ENCODE data around the gene CSNK2A3.
"Not testable (repeated sequence)": the region's sequence is repeated elsewhere in the genome, so short reads cannot be mapped to it uniquely, and the experiment has no call there.

The CSNK2A3 gene

GRCh38 chr11:11352878-11353277 lies at the start of gene CSNK2A3:
Gene CSNK2A3, minus strand, starts transcription at chr11:11353250. Its CDS starts 131 bp downstream, at chr11:11353119.
- DNase-seq, result not testable (repeated sequence)

GRCh38 chr11:11401960-11402535 lies 49.0 kb upstream of the CSNK2A3 start:
- DNase-seq, result no peak

GRCh38 chr11:11400635-11401232 lies 47.7 kb upstream of the CSNK2A3 start:
- DNase-seq, result no peak

GRCh38 chr11:11400121-11400520 lies 47.1 kb upstream of the CSNK2A3 start:
- DNase-seq, result no peak

- no peak for DNase-seq
Observed at GRCh38 chr11:11397781-11398180, 44.7 kb upstream of the CSNK2A3 start.

- DNase-seq, result no peak
Observed at GRCh38 chr11:11397036-11397415, 44.0 kb upstream of the CSNK2A3 start.

GRCh38 chr11:11396301-11397035 lies 43.4 kb upstream of the CSNK2A3 start:
- no peak for DNase-seq

GRCh38 chr11:11395126-11395525 lies 42.1 kb upstream of the CSNK2A3 start:
- DNase-seq, result no peak

- no peak for DNase-seq
Observed at GRCh38 chr11:11394241-11394640, 41.2 kb upstream of the CSNK2A3 start.

GRCh38 chr11:11391796-11392463 lies 38.9 kb upstream of the CSNK2A3 start:
- DNase-seq, result no peak

- no peak for DNase-seq
Observed at GRCh38 chr11:11391169-11391568, 38.1 kb upstream of the CSNK2A3 start.

- no peak for DNase-seq
Observed at GRCh38 chr11:11390068-11390771, 37.2 kb upstream of the CSNK2A3 start.

- DNase-seq, result no peak
Observed at GRCh38 chr11:11389238-11389637, 36.2 kb upstream of the CSNK2A3 start.

- DNase-seq, result no peak
Observed at GRCh38 chr11:11387622-11388305, 34.7 kb upstream of the CSNK2A3 start.

- DNase-seq, result no peak
Observed at GRCh38 chr11:11387207-11387606, 34.2 kb upstream of the CSNK2A3 start.

GRCh38 chr11:11384829-11385228 lies 31.8 kb upstream of the CSNK2A3 start:
- DNase-seq, result no peak

GRCh38 chr11:11383995-11384394 lies 30.9 kb upstream of the CSNK2A3 start:
- DNase-seq, result no peak

GRCh38 chr11:11382858-11383532 lies 29.9 kb upstream of the CSNK2A3 start:
- peak; percentile 68 for DNase-seq

- DNase-seq, result no peak
Observed at GRCh38 chr11:11381471-11382105, 28.5 kb upstream of the CSNK2A3 start.

- DNase-seq, result no peak
Observed at GRCh38 chr11:11380883-11381282, 27.8 kb upstream of the CSNK2A3 start.

- DNase-seq, result no peak
Observed at GRCh38 chr11:11380340-11380739, 27.3 kb upstream of the CSNK2A3 start.

Measured in COR-L47 (cell line).